Parietal lobe (tissue), 1 donor: Measurements from ENCODE around the gene TMEM240. TPM values are rescaled to one million over a fixed set of nuclear protein-coding genes. Genes with fewer than 3 reads are reported as not detected.

Experiments
- total RNA-seq: library from RNA; depleted of rRNA; stranded (reverse); fragments of >200 nt; gene quantifications from one replicate; pipeline ENCODE4 v1.2.3, GENCODE V29; 2014

TMEM240 gene
- 20.3 TPM for total RNA-seq

DNA sequence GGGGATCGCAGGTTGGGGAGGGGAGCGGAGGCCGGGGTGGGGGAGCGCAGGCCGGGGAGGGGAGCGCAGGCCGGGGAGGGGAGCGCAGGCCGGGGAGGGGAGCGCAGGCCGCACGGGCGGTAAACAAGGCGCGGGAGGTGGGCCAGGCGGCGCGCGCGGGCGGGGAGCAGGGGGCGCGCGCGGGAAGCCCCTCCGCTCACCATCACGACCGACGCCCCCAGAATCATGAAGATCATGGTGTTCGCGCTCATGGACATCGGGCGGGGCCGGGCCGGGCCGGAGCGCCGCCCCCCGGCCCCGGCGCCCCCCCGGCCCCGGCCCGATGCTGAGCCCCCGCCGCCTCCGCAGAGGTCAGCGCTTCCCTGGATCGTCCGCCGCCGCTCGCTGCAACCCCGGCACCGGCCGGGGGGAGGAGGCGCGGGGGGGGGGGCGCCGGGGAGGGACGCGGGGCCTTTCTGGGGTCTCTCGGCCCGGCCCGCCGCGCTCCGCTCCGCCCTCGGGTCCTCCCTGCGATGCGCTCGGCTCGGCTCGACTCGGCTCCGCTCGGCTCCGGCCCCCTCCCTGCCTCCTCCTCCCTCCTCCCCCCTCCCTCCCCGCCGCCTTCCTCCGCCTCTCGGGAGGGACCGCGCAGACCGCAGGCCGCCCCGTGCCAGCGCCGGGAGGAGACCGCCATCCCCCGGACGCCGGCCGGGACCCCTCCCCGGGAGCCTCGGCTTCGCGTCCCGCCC, at the start of gene TMEM240:
Gene TMEM240, minus strand, starts transcription at position 535 of the 728 bp plus-strand sequence. Its CDS starts 278 bp downstream, at position 257.

DNA sequence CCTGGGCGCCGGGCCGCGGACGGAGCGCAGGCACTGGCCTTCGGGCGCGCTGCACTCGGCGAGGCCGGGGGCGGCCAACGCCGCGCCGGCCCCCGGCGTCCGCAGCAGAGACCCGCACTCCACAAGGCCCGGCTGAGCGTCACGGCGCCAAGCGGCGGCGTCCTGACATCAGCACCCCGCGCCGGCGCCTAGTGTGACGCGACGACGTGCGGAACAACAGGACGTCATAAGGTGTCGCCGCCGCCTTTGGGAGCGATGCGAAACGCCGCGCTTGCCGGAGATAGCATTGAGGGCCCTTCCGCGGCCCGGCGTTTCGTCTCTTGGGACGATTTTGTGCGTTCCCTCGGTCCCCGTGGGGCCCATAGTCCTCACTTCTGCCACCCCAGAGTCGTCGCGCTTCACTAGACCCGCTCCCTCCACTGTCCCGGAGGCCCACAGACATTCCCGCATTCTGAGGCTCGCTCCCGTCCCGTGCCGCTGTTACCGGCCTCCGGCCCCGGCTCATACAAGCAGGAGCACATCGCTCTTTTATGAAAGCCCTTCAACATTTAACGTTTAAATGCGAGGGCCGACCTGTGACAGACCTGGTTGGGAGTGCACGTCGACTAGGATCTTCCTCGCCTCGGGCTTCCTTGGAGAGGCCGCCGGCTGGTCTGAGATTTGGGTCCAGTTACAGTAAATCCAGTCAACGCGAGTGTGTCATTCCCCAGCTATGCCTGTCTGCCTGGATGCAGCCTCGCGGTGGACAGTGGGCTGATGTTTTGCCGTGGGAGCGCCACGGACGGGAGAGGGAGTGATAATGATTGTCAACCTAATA, 34.5 kb upstream of the TMEM240 start, which contains the start of gene SSU72:
Gene SSU72, minus strand, starts transcription at position 143 of the 817 bp plus-strand sequence. CDS start 306 bp downstream, outside the sequence.

DNA sequence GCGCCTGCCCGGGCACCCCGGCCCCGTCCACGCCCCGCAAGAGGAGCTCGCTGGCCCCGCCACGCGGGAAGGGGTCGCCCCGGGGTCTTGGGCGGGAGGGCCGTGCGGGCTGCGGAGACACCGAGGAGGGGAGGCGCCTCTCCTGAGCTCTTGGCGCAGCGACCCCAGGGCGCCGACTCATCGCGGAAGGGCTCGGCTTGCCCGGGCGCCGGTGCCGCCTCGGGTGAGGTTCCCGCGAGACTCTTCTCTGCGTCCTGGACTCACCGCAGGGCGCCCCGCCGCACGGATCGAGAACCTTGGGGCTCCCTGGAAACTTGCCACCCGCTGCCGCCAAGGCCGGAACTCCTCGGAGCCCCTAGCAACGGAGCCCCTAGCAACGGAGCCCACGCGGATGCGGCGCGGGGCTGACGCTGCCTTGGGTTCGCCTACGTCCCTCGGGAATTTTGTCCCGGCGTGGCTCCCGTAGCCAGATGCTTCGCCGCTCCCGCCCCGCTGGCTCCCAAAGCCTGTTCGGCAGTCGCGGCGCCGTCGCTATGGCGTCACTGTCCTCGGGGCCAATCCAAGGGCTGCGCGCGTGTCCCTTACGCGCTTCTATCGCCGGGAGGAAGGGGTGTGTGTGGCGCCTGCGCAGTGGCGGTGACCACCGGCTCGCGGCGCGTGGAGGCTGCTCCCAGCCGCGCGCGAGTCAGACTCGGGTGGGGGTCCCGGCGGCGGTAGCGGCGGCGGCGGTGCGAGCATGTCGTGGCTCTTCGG, 28.7 kb downstream of the TMEM240 start, which contains the start of gene ATAD3A:
Gene ATAD3A, plus strand, starts transcription at position 630 of the 753 bp plus-strand sequence. Its CDS starts 107 bp downstream, at position 737.

Other genes starting within 250 kb of the TMEM240 start
- 202 TPM for gene ACAP3, start 232.7 kb downstream of the TMEM240 start, total RNA-seq
- gene PUSL1, start 232.0 kb downstream of the TMEM240 start, total RNA-seq = 10.0 TPM
- 69.2 TPM for gene INTS11, start 216.0 kb downstream of the TMEM240 start, total RNA-seq
- 16.3 TPM for gene CPTP, start 215.8 kb downstream of the TMEM240 start, total RNA-seq
- gene TAS1R3, start 209.3 kb downstream of the TMEM240 start, total RNA-seq = 1.6 TPM
- 80.1 TPM for gene DVL1, start 191.2 kb downstream of the TMEM240 start, total RNA-seq
- gene MXRA8, start 182.1 kb downstream of the TMEM240 start, total RNA-seq = 9.1 TPM
- 27.2 TPM for gene AURKAIP1, start 165.4 kb downstream of the TMEM240 start, total RNA-seq
- 262 TPM for gene CCNL2, start 141.3 kb downstream of the TMEM240 start, total RNA-seq
- gene MRPL20, start 133.3 kb downstream of the TMEM240 start, total RNA-seq = 49.5 TPM
- gene ANKRD65, start 119.3 kb downstream of the TMEM240 start, total RNA-seq = 1.6 TPM
- 4.1 TPM for gene VWA1, start 104.9 kb downstream of the TMEM240 start, total RNA-seq
- not detected for gene ATAD3C, start 90.9 kb downstream of the TMEM240 start, total RNA-seq
- gene ATAD3B, start 68.9 kb downstream of the TMEM240 start, total RNA-seq = 22.5 TPM
- 13.5 TPM for gene ATAD3A, start 28.5 kb downstream of the TMEM240 start, total RNA-seq
- gene SSU72, start 34.2 kb upstream of the TMEM240 start, total RNA-seq = 45.4 TPM
- gene FNDC10, start 59.5 kb upstream of the TMEM240 start, total RNA-seq = 2.2 TPM
- gene MIB2, start 74.9 kb upstream of the TMEM240 start, total RNA-seq = 67.6 TPM
- 0.63 TPM for gene MMP23B, start 91.5 kb upstream of the TMEM240 start, total RNA-seq
- gene CDK11B, start 118.4 kb upstream of the TMEM240 start, total RNA-seq = 8.5 TPM
- 91.4 TPM for gene SLC35E2B, start 152.2 kb upstream of the TMEM240 start, total RNA-seq
- 42.6 TPM for gene CDK11A, start 183.7 kb upstream of the TMEM240 start, total RNA-seq
- 30.0 TPM for gene NADK, start 237.8 kb upstream of the TMEM240 start, total RNA-seq